Glomerular visceral epithelial cell (primary cell): ENCODE measurements around the gene CRYGN.

Experiments used
- DNase-seq: peaks from one replicate; pipeline ENCODE4 v3.0.0-alpha.2; 2016; ENCODE audit errors: extremely low spot score

CRYGN gene

DNA sequence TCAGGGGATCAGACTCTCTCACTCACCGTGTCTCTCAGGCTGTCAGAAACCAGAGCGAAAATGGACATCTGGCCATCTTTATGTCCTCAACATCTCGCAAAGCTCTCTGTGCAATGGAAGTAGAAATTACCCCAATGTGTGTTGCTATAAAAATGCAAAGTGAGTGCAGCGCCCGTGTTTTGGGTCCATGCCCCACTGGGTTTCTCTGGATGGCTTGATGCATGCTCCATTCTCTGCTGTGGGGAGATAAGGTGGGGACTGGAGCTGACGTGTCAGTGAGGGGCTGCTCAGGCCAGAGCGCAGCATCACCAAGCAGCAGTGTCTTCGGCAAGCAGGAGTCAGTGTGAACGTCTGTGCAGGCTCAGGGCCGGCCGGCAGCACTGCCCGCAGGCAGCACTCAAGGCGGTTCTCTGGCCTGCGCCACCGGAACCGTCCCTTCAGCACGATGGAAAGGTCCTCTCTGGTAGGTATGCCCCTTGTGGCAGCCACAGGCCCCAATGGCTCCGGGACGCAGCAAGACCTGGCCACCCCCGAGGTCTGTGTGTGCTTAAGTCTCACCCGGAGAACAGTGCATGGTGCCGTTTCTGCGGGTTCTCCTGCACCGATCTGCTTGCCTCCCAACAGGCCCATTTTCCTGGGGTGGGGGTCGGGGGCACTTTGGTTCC is 60.3 kb downstream of the CRYGN start:
- DNase-seq: no peak

DNA sequence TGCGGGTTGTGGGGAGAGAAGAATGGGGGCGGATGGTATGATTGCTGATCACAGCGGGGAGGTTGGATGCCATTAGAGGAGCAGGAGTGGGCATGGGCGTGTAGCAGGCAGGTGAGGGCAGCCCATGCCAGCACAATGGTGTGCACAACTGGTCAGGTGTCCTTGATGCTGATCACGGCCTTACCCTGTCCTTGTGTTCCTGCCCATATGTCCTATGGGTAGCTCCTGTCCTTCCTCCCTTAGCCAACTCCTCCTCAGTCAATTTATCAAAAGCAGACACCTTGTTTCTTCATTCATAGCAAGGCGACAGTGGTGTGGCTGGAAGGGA is 60.8 kb downstream of the CRYGN start:
- no peak for DNase-seq
